PC-3 (cell line): Measurements from ENCODE around the gene ABITRAM. TPM values are rescaled to one million over a fixed set of nuclear protein-coding genes. Genes with fewer than 3 reads are reported as not detected.
"Not testable (repeated sequence)": the region's sequence is repeated elsewhere in the genome, so short reads cannot be mapped to it uniquely, and the experiment has no call there.

ENCODE experiments used
- ATAC-seq: fragments of 200-7000 bp; cut with Tn5 transposase; 2 replicates; pipeline ENCODE4 v1.9.1; 2020; ENCODE audit warnings: mild to moderate bottlenecking, moderate library complexity
- BruUV-seq: library from RNA; stranded (reverse); fragments of 400-500 nt; replicated peaks from 2 replicates; lab custom pipeline; 2021; lab: Mats Ljungman, UMichigan
- CTCF ChIA-PET: fragments of 300-600 bp; sonication (Branson Sonifier 250); formaldehyde crosslinking; loops from one replicate; lab custom pipeline; 2022; ENCODE audit warnings: antibody characterized with exemption; lab: Charles Lee
- POLR2A ChIA-PET: fragments of 300-600 bp; sonication (Branson Sonifier 250); formaldehyde crosslinking; loops from one replicate; lab custom pipeline; 2022; ENCODE audit warnings: antibody characterized with exemption; ENCODE audit not compliant: unreplicated experiment; lab: Charles Lee
- DNase-seq: peaks from one replicate; pipeline ENCODE4 v3.0.0-alpha.2; 2015
- H2AFZ ChIP-seq: fragments of 300-600 bp; sonication (generic); 2 replicates; pipeline ENCODE4 v1.6.0; 2016; ENCODE audit warnings: antibody characterized with exemption, low read length
- H3F3A ChIP-seq: fragments of 300-600 bp; sonication (generic); one replicate; pipeline ENCODE4 v1.6.0; 2017; ENCODE audit warnings: antibody characterized with exemption, low read length, control low read depth, mild to moderate bottlenecking; ENCODE audit not compliant: unreplicated experiment
- H3K27ac ChIP-seq: fragments of 300-600 bp; sonication (generic); 2 replicates; pipeline ENCODE4 v1.5.1; 2016; ENCODE audit warnings: mild to moderate bottlenecking, low read length
- H3K27me3 ChIP-seq: fragments of 300-600 bp; sonication (generic); 2 replicates; pipeline ENCODE4 v1.6.1; 2016; ENCODE audit warnings: low read length, mixed read lengths
- H3K36me3 ChIP-seq: fragments of 300-600 bp; sonication (generic); 2 replicates; pipeline ENCODE4 v1.6.1; 2016; ENCODE audit warnings: low read depth, mixed run types, low read length, mixed read lengths
- H3K4me1 ChIP-seq: fragments of 300-600 bp; sonication (generic); 2 replicates; pipeline ENCODE4 v1.5.1; 2016; ENCODE audit warnings: low read length; ENCODE audit not compliant: insufficient read depth
- H3K4me2 ChIP-seq: fragments of 300-600 bp; sonication (generic); 2 replicates; pipeline ENCODE4 v1.6.0; 2016; ENCODE audit warnings: low read length
- H3K4me3 ChIP-seq: fragments of 300-600 bp; sonication (generic); 2 replicates; pipeline ENCODE4 v1.5.1; 2016; ENCODE audit warnings: mild to moderate bottlenecking, low read length, mixed read lengths
- H3K79me2 ChIP-seq: fragments of 300-600 bp; sonication (generic); 2 replicates; pipeline ENCODE4 v1.6.1; 2017; ENCODE audit warnings: low read length, mixed read lengths
- H3K9ac ChIP-seq: fragments of 300-600 bp; sonication (generic); 2 replicates; pipeline ENCODE4 v1.6.0; 2016; ENCODE audit warnings: mild to moderate bottlenecking, low read length
- H3K9me2 ChIP-seq: fragments of 300-600 bp; sonication (generic); replicated peaks from 2 replicates; pipeline ENCODE4 v1.6.1; 2016; ENCODE audit warnings: mixed run types, low read length, mixed read lengths
- H3K9me3 ChIP-seq: fragments of 300-600 bp; sonication (generic); 2 replicates; pipeline ENCODE4 v1.6.1; 2016; ENCODE audit warnings: low read length, mixed read lengths
- H4K20me1 ChIP-seq: fragments of 300-600 bp; sonication (generic); 2 replicates; pipeline ENCODE4 v1.6.1; 2016; ENCODE audit warnings: low read length, mixed read lengths
- CTCF ChIP-seq: fragments of 300-600 bp; sonication (generic); conservative IDR thresholded peaks from 2 replicates; pipeline ENCODE4 v1.5.1; 2017; ENCODE audit warnings: antibody characterized with exemption, low read depth, mild to moderate bottlenecking, low read length
- EZH2 ChIP-seq: fragments of 300-600 bp; sonication (generic); IDR thresholded peaks from one replicate; pipeline ENCODE4 v1.6.1; 2017; ENCODE audit warnings: antibody characterized with exemption, mild to moderate bottlenecking, low read length; ENCODE audit not compliant: unreplicated experiment
- EZH2phosphoT487 ChIP-seq: fragments of 300-600 bp; sonication (generic); IDR thresholded peaks from 2 replicates; pipeline ENCODE4 v1.6.1; 2018; ENCODE audit warnings: mild to moderate bottlenecking, antibody characterized with exemption, low read length, borderline replicate concordance
- intact Hi-C: fragments of 100-400 bp; cut with micrococcal nuclease; formaldehyde crosslinking; loops from 2 replicates; pipeline ENCODE4 v1.9.0; 2023
- total RNA-seq: library from RNA; depleted of rRNA; stranded (reverse); fragments of >200 nt; gene quantifications from 2 replicates; pipeline ENCODE4 v1.2.3, GENCODE V29; 2014

ABITRAM gene
- total RNA-seq, 1 experiment from 2014 or later: 7.8 TPM

- H4K20me1 ChIP-seq: no peaks in the 10 kb centered on the region
- no peaks in the 10 kb centered on the region for H3K79me2 ChIP-seq
- H3K27ac ChIP-seq: peak overlapping the region; percentile 52
- ChIA-PET POLR2A (no interaction called here), CTCF (interaction anchor here (0.6 kb wide), 1 partner anchor 1405 kb away, joined by 4 read pairs; no protein-coding TSS in a partner anchor)
- no peaks in the 10 kb centered on the region for H3F3A ChIP-seq
- H3K27me3 ChIP-seq: no peaks in the 10 kb centered on the region
- ATAC-seq (peak; percentile 81), DNase-seq (peak; percentile 80)
- no peaks in the 10 kb centered on the region for H3K9me2 ChIP-seq
- BruUV-seq: no TSS peak
- peak overlapping the region; percentile 22; the same call in 1 of the 2 replicates for H3K4me2 ChIP-seq
- TF ChIP-seq CTCF: no peak
- TF ChIP-seq EZH2phosphoT487: no peak
- no peak for TF ChIP-seq EZH2
- no peak overlapping the region for H3K9ac ChIP-seq
- H3K9me3 ChIP-seq: no peaks in the 10 kb centered on the region
- H3K36me3 ChIP-seq: peaks cover 16% of the 10 kb centered on the region
- intact Hi-C loops: no loop called here
- H2AFZ ChIP-seq: no peak overlapping the region
- peaks cover 17% of the 10 kb centered on the region for H3K4me1 ChIP-seq
- no peak overlapping the region for H3K4me3 ChIP-seq
These were observed 48.4 kb upstream of the ABITRAM start for GRCh38 chr9:108885643-108886348.

GRCh38 chr9:108886594-108887271, 47.5 kb upstream of the ABITRAM start:
- H2AFZ ChIP-seq, POLR2A ChIA-PET, H3K9me3 ChIP-seq, H3K9ac ChIP-seq, intact Hi-C loops, H3F3A ChIP-seq, H3K9me2 ChIP-seq, H3K27me3 ChIP-seq, H3K79me2 ChIP-seq, H4K20me1 ChIP-seq, BruUV-seq, H3K4me3 ChIP-seq: not testable (repeated sequence)
- CTCF ChIA-PET: interaction anchor here (0.6 kb wide), 1 partner anchor 1405 kb away, joined by 4 read pairs; no protein-coding TSS in a partner anchor
- peaks cover 23% of the 10 kb centered on the region for H3K36me3 ChIP-seq
- peak overlapping the region; percentile 7; the same call in 1 of the 2 replicates for H3K4me2 ChIP-seq
- H3K4me1 ChIP-seq: peaks cover 17% of the 10 kb centered on the region
- DNase-seq (peak; percentile 30), ATAC-seq (peak; percentile 38)
- peak overlapping the region; percentile 22; the same call in 1 of the 2 replicates for H3K27ac ChIP-seq

- CTCF ChIA-PET: interaction anchor here (0.5 kb wide), 1 partner anchor 22 kb away, joined by 3 read pairs; no protein-coding TSS in a partner anchor
These were observed 44.5 kb upstream of the ABITRAM start for GRCh38 chr9:108889649-108890067.

More at GRCh38 chr9:108889649-108890067, 44.5 kb upstream of the ABITRAM start:
- Histone ChIP-seq H3K79me2 (no peaks in the 10 kb centered on the region), H3K27ac (no peak overlapping the region), H3K27me3 (no peaks in the 10 kb centered on the region), H3K36me3 (peaks cover 21% of the 10 kb centered on the region), H4K20me1 (no peaks in the 10 kb centered on the region), H3K9me3 (no peaks in the 10 kb centered on the region), H3K9ac (no peak overlapping the region), H3K4me2 (no peak overlapping the region), H3K9me2 (no peaks in the 10 kb centered on the region), H3F3A (no peaks in the 10 kb centered on the region), H3K4me1 (peaks cover 17% of the 10 kb centered on the region), H2AFZ (no peak overlapping the region), H3K4me3 (no peak overlapping the region)
- BruUV-seq: no TSS peak
- DNase-seq (no peak), ATAC-seq (peak; percentile 49; the same call in 1 of the 2 replicates)
- POLR2A ChIA-PET: no interaction called here
- TF ChIP-seq CTCF: 0 out of 2 replicates have a peak, but pooled peaks have one; percentile 15
- no peak for TF ChIP-seq EZH2phosphoT487
- TF ChIP-seq EZH2: no peak
- intact Hi-C loops: no loop called here
